Superior temporal gyrus (tissue), 1 donor: ENCODE data around the gene CABP2.
"Not testable (repeated sequence)": the region's sequence is repeated elsewhere in the genome, so short reads cannot be mapped to it uniquely, and the experiment has no call there.

Experiments
- DNase-seq: peaks from one replicate; pipeline ENCODE4 v3.0.0-alpha.2; 2016; ENCODE audit errors: extremely low spot score

CABP2 gene

DNA sequence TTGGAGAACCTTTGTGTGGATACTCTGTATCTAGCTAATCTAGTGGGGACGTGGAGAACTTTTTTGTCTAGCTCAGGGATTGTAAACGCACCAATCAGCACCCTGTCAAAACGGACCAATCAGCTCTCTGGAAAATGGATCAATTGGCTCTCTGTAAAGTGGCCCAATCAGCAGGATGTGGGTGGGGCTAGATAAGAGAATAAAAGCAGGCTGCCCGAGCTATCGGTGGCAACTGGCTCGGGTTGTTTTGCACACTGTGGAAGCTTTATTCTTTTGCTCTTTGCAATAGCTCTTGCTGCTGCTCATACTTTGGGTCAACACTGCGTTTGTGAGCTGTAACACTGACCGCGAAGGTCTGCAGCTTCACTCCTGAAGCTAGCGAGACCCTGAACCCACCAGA is 46.6 kb downstream of the CABP2 start:
- not testable (repeated sequence) for DNase-seq

DNA sequence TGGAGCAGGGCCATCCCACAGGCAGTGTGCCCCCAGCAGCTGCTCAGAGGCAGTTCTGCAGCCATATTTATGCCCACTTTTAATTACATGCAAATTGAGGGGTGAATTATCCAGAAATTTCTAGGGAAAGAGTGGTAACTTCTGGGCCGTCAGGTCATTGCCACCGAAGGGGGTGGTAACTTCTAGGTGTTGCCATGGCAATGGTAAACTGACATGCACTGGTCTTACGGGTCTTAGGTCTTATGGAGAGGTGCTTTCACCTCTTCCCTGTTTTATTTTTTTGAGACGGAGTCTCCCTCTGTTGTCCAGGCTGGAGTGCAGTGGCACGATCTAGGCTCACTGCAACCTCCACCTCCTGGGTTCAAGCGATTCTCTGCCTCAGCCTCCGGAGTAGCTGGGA is 50.4 kb downstream of the CABP2 start:
- DNase-seq = no peak

DNA sequence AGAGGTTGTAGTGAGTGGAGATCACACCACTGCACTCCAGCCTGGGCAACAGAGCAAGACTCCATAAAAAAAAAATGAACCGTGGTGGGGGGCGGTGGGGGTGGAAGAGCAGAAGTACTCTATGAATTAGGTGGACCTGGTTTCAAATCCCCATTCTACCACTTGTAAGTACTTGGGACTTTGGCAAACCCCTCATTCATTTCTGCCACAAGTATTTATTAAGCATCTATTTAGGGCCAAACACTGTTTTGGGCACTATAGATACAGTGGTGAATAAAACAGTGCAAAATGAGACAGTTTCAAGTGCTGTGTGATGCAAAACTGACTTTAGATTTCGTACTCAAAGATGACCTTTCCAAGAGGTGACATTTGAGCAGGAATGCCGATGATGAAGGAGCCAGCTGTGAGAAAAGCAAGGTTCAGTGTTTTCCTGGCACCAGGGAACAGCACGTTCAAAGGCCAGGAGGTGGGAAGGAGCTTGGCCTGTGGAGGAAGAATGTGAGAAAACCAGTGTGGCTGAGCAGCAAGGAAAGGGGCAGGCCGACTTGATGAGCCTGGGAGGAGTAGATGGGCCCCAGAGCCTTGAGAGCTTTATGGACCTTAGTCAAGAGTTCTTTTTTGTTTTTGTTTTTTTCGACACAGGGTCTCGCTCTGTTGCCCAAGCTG is 52.8 kb downstream of the CABP2 start:
- no peak for DNase-seq

DNA sequence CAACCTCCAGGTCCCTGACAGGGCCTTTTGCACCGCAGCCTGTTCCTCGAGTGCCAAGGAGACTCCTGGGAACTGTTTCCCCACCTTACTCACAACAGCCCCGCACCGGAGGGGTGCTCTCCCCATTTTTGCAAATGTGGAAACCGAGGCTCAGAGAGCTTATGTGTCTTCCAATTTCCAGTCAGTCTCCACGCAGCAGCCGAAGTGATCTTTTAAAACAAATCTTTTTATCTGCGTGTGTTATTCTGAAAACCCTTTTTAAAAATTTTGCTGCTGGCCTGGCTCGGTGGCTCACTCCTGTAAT is 53.8 kb downstream of the CABP2 start:
- no peak for DNase-seq
